HG02571 (cell line): Measurements from ENCODE around the gene AFAP1L1.

Experiments
- ATAC-seq: cut with Tn5 transposase; IDR thresholded peaks from one replicate; pipeline ENCODE4 v1.9.1; 2021; ENCODE audit warnings: mild to moderate bottlenecking, moderate library complexity; ENCODE audit not compliant: unreplicated experiment

The AFAP1L1 gene

DNA sequence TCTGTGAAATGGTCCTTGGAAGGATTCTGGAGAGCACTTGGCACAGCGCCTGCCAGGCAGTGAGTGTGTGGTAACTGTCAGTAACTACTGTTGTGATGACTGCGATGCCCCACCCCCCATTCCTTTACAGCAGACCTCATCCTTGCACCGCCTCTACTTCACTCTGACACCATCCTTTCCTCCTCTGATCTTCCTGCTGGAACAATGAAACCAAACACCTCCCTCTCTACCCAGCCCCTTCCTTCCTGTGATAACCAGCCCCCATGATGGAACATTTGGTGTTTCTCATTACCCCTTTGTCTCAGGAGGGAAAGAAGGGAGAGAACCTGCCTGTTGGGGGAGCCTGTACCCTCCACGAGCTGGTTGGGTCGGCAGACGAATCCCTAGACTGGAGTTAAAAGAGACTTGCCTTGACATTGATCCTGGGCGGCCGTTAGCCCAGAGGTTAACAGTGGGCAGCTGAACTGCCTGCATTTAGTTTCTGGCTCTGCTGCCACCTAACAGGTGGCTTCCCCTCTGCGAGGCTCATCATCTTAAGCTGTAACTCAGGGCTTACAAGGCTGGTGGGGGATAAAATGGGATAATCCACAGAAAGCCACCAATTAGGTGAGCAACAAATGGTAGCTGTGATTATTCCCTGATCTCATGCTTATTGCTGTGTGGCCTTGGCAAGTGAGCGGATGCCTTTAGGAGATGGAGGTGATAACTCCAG lies 39.4 kb downstream of the AFAP1L1 start:
- no peak for ATAC-seq

GRCh38 chr5:149313151-149313841 lies 41.6 kb downstream of the AFAP1L1 start:
- no peak for ATAC-seq

- no peak for ATAC-seq
Observed at GRCh38 chr5:149314571-149315111, 43.0 kb downstream of the AFAP1L1 start.

- no peak for ATAC-seq
Observed at GRCh38 chr5:149315753-149316152, 44.1 kb downstream of the AFAP1L1 start.

DNA sequence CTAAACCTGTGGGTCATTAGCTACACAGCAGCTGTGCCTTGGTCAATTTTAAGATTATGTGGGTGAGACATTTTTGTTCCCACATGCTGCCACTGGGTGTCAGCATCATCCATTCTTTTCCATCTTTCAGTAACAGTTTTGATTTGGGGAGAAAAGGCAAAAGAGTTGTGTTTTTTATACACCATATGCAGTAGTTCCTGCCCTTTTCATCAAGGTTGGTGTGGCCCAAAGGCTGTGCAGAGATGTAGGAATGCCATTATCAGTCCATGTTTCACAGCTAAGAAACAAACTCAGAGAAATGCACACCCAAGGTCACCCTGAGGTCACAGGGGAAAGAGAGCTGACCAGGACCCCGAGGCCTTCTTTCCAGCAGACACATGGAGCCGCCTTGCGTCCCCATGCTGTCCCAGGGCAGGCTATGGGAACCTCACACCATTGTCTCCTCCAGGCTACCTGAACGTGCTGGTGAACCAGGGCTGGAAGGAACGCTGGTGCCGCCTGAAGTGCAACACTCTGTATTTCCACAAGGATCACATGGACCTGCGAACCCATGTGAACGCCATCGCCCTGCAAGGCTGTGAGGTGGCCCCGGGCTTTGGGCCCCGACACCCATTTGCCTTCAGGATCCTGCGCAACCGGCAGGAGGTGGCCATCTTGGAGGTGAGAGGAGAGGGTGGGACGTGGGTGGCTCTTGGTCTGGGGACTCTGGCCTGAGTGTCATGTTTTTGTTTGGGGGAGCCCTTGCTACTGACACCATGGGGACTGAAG lies 45.8 kb downstream of the AFAP1L1 start:
- ATAC-seq, result no peak

DNA sequence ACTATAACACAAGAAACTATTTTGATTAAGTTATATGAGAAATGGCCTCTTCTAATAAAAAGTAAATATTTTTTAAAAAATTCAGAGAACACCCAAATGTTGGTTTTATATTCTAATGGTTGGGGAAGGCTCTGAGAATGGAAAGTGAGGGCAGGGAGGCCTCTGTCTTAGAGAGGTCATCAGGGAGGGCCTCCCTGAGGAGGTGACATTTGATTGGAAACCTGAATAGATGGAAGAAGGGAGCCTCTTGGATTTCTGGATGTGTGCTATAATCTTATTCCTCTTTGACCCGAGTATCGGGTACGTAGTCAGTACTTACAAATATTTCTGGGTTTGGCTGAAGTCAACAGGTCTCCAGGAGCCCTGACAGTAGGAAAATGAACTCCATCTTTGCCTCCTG lies 47.5 kb downstream of the AFAP1L1 start:
- ATAC-seq, result no peak

GRCh38 chr5:149320791-149321330 lies 49.2 kb downstream of the AFAP1L1 start:
- no peak for ATAC-seq

- no peak for ATAC-seq
Observed at GRCh38 chr5:149322518-149322917, 50.9 kb downstream of the AFAP1L1 start.

GRCh38 chr5:149323210-149323609 lies 51.6 kb downstream of the AFAP1L1 start:
- ATAC-seq, result no peak

DNA sequence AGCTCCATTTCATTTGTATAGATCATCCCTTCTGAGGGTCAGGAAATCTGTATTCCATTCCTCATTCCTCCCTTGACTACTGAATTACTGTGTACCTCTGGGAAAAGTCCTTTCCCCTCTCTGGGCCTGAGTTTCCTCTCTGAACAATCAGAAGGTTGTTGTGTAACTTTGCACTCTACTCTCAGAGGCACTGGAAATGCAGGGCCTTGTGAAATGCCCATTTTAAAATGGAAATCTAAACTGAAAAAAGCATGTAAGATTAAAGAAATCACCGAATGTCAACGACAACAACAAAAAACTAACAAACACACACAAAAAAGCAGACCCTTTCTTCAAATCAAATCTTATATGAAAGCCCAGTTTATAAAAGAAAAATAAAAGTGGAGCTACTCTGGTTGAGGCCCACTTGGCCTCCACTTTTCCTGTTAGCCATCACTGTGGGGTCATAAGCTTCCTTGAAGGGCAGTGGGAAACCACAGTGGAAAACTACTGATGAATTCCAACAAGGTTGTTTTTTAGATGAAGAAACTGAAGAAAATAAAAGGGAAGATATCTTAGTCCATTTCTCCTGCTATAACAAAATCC lies 52.1 kb downstream of the AFAP1L1 start:
- no peak for ATAC-seq

GRCh38 chr5:149324641-149325040 lies 53.0 kb downstream of the AFAP1L1 start:
- ATAC-seq, result no peak

DNA sequence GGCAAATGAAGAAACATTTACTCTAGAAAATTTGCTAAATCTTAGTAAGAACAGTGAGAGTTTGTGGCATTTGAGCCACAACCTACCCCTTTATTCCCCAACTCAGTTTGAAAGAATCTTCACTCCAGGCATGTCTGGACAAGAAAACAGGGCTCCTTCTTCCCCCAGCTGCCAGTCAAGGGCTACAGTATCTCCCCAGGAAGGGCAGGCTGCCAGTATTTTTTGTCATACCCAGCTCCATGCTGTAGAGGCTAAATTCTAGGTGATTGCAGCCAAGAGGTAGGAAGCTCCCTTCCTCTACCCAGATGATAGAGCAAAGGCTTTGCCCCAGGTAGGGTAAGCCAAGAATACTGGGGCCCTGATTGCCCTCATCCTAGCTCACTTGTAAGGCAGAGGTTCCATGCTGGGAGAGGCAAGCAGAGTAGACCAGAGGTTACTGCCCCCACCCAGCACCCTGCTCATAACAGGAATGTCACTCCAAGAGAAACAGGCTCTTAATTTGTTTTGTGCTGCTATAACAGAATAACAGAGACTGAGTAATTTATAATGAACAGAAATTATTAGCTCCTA lies 53.6 kb downstream of the AFAP1L1 start:
- ATAC-seq, result no peak

DNA sequence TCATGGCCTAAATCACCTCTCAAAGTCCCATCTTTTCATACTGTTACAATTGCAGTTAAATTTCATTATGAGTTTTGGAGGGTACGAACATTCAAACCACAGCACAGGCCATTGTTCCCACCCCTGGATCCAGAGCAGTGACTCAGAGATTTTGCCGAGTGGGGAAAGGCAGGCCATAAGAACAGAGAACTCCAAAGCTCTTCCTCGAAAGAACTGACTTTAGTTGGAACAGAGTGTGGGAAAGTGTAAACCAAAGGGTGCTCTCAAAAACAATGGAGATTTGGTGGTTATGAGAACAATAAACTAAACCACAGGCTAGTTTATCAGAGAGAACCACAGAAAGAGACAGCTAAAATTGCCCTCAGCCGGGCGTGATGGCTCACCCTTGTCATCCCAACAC lies 54.2 kb downstream of the AFAP1L1 start:
- ATAC-seq, result no peak

- no peak for ATAC-seq
Observed at GRCh38 chr5:149326611-149327010, 55.0 kb downstream of the AFAP1L1 start.

GRCh38 chr5:149328177-149328576 lies 56.5 kb downstream of the AFAP1L1 start:
- no peak for ATAC-seq

DNA sequence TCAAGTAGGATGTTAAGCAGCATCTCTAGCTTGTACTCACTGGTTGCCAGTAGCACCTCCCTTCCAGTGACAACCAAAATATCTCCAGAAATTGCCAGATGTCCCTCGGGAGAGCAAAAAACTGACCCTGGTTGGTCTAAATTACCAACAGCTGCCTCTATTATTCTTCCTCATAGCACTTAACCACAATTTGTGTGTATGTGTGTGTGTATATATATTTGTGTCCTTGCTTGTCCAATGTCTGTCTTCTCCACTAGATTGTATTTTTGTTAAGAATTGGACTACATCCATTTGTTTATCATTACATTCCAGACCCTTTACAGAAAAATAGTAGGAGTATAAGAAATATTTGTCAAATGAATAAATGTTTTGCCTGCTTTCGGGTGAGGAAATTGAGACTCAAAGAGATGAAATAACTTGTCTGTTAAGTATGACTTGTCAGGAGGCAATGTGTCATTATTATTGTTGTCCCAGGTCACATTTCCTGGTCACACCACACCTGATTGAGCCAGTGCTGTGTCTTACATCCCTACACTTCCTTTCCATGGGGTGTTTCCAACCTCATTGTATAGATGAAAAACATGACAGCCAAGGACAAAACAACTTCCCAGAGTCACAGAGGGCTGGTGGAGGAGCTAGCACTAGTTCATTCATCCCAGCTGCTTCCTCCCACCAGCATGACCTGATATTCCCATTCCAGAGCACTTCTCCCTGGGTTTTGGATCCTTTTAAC lies 62.2 kb downstream of the AFAP1L1 start:
- no peak for ATAC-seq

- ATAC-seq, result no peak
Observed at GRCh38 chr5:149337736-149338135, 66.1 kb downstream of the AFAP1L1 start.

DNA sequence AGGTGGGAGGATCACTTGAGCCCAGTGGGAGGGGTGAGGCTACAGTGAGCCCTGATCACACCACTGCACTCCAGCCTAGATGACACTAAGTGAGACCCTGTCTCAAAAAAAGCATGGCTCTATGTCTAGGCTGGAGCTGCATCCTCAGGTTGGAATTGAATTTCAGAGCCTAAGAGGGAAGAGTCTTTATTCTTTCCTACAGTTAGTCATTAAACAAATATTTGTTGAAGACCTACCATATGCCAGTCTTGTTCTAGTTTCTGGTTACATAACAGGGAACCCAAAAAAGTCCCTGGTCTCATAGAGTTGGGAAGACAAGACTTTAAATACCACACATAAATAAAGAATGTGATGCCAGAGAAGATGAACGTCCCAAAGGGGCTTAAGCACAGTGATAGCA lies 66.7 kb downstream of the AFAP1L1 start:
- ATAC-seq, result no peak

GRCh38 chr5:149340920-149341319 lies 69.3 kb downstream of the AFAP1L1 start:
- no peak for ATAC-seq

DNA sequence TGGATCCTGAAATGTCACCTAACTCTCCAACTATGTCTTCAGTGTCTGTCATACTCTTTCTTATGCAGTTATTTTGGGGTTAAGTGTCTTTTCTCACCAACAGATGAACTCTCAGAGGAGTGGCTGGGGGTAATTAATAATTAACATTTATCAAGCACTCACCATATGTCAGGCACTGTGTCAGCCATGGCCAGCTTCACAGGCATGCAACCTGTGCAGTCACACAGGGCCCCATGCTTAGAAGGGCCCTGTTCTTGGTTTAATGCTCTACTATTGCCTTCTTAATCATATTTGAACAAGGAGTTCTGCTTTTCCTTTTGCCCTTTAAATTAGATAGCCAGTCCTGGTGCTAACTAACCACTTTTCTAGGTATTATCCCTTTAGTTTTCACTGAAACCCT lies 70.2 kb downstream of the AFAP1L1 start:
- no peak for ATAC-seq
